ENCODE results near the gene STAB1. TPM values are rescaled to one million over a fixed set of nuclear protein-coding genes. Genes with fewer than 3 reads are reported as not detected.

Gene STAB1
- total and polyA plus RNA-seq, 10 donors: 287 to 1,994 (median 586) TPM

- 18 to 36% (median 27%) methylated on average over 4 to 5 of the region's 5 CpGs for WGBS, 5 donors
- peak overlapping the region in 4 of 8 donors; percentile 30 to 83 (median 46) for H3K27ac ChIP-seq
- TF ChIP-seq CTCF (IDR thresholded peaks at IDR 0.05 in 8 of 11, conservative IDR thresholded peaks at IDR 0.05 in 3 of 11) (no peak), POLR2A (IDR thresholded peaks at IDR 0.05) (no peak), POLR2AphosphoS5 (IDR thresholded peaks at IDR 0.05) (no peak)
- peaks cover 0 to 27% (median 5%) of the 10 kb centered on the region in 7 donors for H3K27me3 ChIP-seq (replicated peaks in 1 of 7)
- H3K36me3 ChIP-seq: peaks cover 0 to 16% (median 0%) of the 10 kb centered on the region in 6 donors
- H3K4me1 ChIP-seq: peaks cover 17 to 76% (median 44%) of the 10 kb centered on the region in 6 donors
- H3K4me3 ChIP-seq: peak overlapping the region in 6 of 8 donors; percentile 23 to 90 (median 55)
- H3K9me3 ChIP-seq: no peaks in the 10 kb centered on the region
- intact Hi-C loops (cut with DNase I; ENCODE audit: low total_unique reads): no loop called here
- DNase-seq: peak; percentile 66
Measured at GRCh38 chr3:52532517-52532837, 37.3 kb downstream of the STAB1 start.

- Histone ChIP-seq H3K27me3 (replicated peaks in 1 of 7) (peaks cover 0 to 27% (median 5%) of the 10 kb centered on the region in 7 donors), H3K9me3 (no peaks in the 10 kb centered on the region), H3K27ac (peak overlapping the region in 4 of 8 donors; percentile 30 to 83 (median 46)), H3K4me1 (peaks cover 22 to 81% (median 50%) of the 10 kb centered on the region in 6 donors), H3K4me3 (peak overlapping the region; percentile 23 to 90 (median 54)), H3K36me3 (peaks cover 0 to 10% (median 0%) of the 10 kb centered on the region in 6 donors)
- intact Hi-C loops (cut with DNase I; ENCODE audit: low total_unique reads): no loop called here
- 2 to 8% (median 4%) methylated on average over 15 to 78 of the region's 78 CpGs; no CpG with 5 or more reads in 1 of the 5 donors for WGBS, 5 donors
- peak; percentile 84 for DNase-seq
- TF ChIP-seq POLR2AphosphoS5 (IDR thresholded peaks at IDR 0.05) (no peak), POLR2A (IDR thresholded peaks at IDR 0.05) (no peak), CTCF (IDR thresholded peaks at IDR 0.05 in 8 of 11, conservative IDR thresholded peaks at IDR 0.05 in 3 of 11) (no peak)
Measured at GRCh38 chr3:52532838-52533622, 37.9 kb downstream of the STAB1 start.

GRCh38 chr3:52533623-52534280 is 38.6 kb downstream of the STAB1 start, which contains the start of gene NT5DC2:
TSS of gene NT5DC2 (minus strand) at chr3:52533857. CDS start at chr3:52533737, 120 bp downstream.
- H3K36me3 ChIP-seq: peaks cover 0 to 3% (median 0%) of the 10 kb centered on the region in 6 donors
- TF ChIP-seq CTCF (IDR thresholded peaks at IDR 0.05 in 8 of 11, conservative IDR thresholded peaks at IDR 0.05 in 3 of 11) (no peak), POLR2AphosphoS5 (IDR thresholded peaks at IDR 0.05) (peak; percentile 20 to 29 (median 25))
- H3K4me3 ChIP-seq: peak within 1 kb of the TSS; percentile 35 to 90 (median 54)
- WGBS, 5 donors: 3 to 17% (median 5%) methylated on average over 8 to 91 of the region's 91 CpGs; no CpG with 5 or more reads in 1 of the 5 donors
- peaks cover 27 to 88% (median 57%) of the 10 kb centered on the region in 6 donors for H3K4me1 ChIP-seq
- H3K27ac ChIP-seq: peak within 1 kb of the TSS in 6 of 8 donors; percentile 33 to 83 (median 64)
- intact Hi-C loops (cut with DNase I; ENCODE audit: low total_unique reads): no loop called here
- no peaks in the 10 kb centered on the region for H3K9me3 ChIP-seq
- H3K27me3 ChIP-seq (replicated peaks in 1 of 7): peaks cover 0 to 27% (median 5%) of the 10 kb centered on the region in 7 donors
- peak; percentile 86 for DNase-seq
